GM12872 (cell line): ENCODE results near the gene VEGFB.

ENCODE experiments used
- CTCF ChIP-seq: IDR thresholded peaks from 3 replicates; pipeline ENCODE4 v1.5.1; 2011; ENCODE audit warnings: low read depth, mild to moderate bottlenecking, low read length, moderate library complexity; ENCODE audit not compliant: insufficient read depth

VEGFB gene

GRCh38 chr11:64256300-64256699, 21.9 kb downstream of the VEGFB start:
- no peak for TF ChIP-seq CTCF

- no peak for TF ChIP-seq CTCF
These were observed 24.0 kb downstream of the VEGFB start for GRCh38 chr11:64258356-64258755.

GRCh38 chr11:64258946-64259532, 24.7 kb downstream of the VEGFB start:
- TF ChIP-seq CTCF, result no peak

- no peak for TF ChIP-seq CTCF
These were observed 25.2 kb downstream of the VEGFB start for GRCh38 chr11:64259533-64260067.

- TF ChIP-seq CTCF, result no peak
These were observed 25.8 kb downstream of the VEGFB start for GRCh38 chr11:64260147-64260708.

GRCh38 chr11:64261556-64262080, 27.2 kb downstream of the VEGFB start:
- no peak for TF ChIP-seq CTCF

- TF ChIP-seq CTCF, result no peak
These were observed 28.1 kb downstream of the VEGFB start for GRCh38 chr11:64262271-64263002.
